Stomach (tissue), 4 donors: ENCODE results near the gene SIVA1.

Experiments
- POLR2A ChIP-seq, 4 donors: fragments of 450-650 bp; IDR thresholded peaks; one replicate each; pipeline ENCODE4 v1.6.1; 2016; ENCODE audit warnings: antibody characterized with exemption in 4 of 4, control low read depth in 2 of 4, mild to moderate bottlenecking in 1 of 4, moderate library complexity in 1 of 4
- POLR2AphosphoS5 ChIP-seq, 3 donors: sonication (generic); formaldehyde crosslinking; IDR thresholded peaks; one replicate each; pipeline ENCODE4 v1.6.1; 2016; ENCODE audit warnings: antibody characterized with exemption in 3 of 3
- TF ChIP-seq, protein P1 (sequence below), 7 experiments: fragments of 450-650 bp in 4 of 7; fragments of 200-600 bp in 3 of 7; sonication (generic) in 3 of 7; IDR thresholded peaks; one replicate each; pipeline ENCODE4 v1.5.1; 2016 to 2019; ENCODE audit warnings: antibody characterized with exemption in 7 of 7, control low read depth in 2 of 7, mild to moderate bottlenecking in 1 of 7

- TF ChIP-seq POLR2A (IDR thresholded peaks at IDR 0.05): no peak
- TF ChIP-seq POLR2AphosphoS5 (IDR thresholded peaks at IDR 0.05): no peak
- TF ChIP-seq, protein P1, sequence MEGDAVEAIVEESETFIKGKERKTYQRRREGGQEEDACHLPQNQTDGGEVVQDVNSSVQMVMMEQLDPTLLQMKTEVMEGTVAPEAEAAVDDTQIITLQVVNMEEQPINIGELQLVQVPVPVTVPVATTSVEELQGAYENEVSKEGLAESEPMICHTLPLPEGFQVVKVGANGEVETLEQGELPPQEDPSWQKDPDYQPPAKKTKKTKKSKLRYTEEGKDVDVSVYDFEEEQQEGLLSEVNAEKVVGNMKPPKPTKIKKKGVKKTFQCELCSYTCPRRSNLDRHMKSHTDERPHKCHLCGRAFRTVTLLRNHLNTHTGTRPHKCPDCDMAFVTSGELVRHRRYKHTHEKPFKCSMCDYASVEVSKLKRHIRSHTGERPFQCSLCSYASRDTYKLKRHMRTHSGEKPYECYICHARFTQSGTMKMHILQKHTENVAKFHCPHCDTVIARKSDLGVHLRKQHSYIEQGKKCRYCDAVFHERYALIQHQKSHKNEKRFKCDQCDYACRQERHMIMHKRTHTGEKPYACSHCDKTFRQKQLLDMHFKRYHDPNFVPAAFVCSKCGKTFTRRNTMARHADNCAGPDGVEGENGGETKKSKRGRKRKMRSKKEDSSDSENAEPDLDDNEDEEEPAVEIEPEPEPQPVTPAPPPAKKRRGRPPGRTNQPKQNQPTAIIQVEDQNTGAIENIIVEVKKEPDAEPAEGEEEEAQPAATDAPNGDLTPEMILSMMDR (IDR thresholded peaks at IDR 0.05): no peak
Observed at GRCh38 chr14:104780513-104781030, 27.6 kb downstream of the SIVA1 start.
